Prostate gland (tissue), 2 donors: ENCODE measurements around the gene SPG11. TPM values are rescaled to one million over a fixed set of nuclear protein-coding genes. Genes with fewer than 3 reads are reported as not detected.
"Not testable (repeated sequence)": the region's sequence is repeated elsewhere in the genome, so short reads cannot be mapped to it uniquely, and the experiment has no call there.

Experiments
- DNase-seq: peaks from one replicate; pipeline ENCODE4 v3.0.0-alpha.2; 2019; ENCODE audit warnings: low spot score
- H3K27ac ChIP-seq, 2 donors: fragments of 200-600 bp; sonication (generic); 2 replicates each; pipeline ENCODE4 v1.5.1; 2017 to 2019
- H3K27me3 ChIP-seq: fragments of 200-600 bp; sonication (generic); replicated peaks from 2 replicates; pipeline ENCODE4 v1.5.1; 2019; ENCODE audit not compliant: insufficient read depth
- H3K36me3 ChIP-seq, 2 donors: fragments of 200-600 bp; sonication (generic); 1 replicate in 1 of 2; 2 replicates in 1 of 2; pipeline versions ENCODE4 v1.5.1 to v1.8.1; 2017 to 2019
- H3K4me1 ChIP-seq: fragments of 200-600 bp; sonication (generic); replicated peaks from 2 replicates; pipeline ENCODE4 v1.5.1; 2019
- H3K4me3 ChIP-seq, 2 donors: fragments of 200-600 bp; sonication (generic); 2 replicates each; pipeline ENCODE4 v1.5.1; 2017 to 2019
- H3K9me3 ChIP-seq: fragments of 200-600 bp; sonication (generic); 2 replicates; pipeline ENCODE4 v1.5.1; 2017
- POLR2A ChIP-seq: fragments of 450-650 bp; IDR thresholded peaks from one replicate; pipeline ENCODE4 v1.6.1; 2016; ENCODE audit warnings: antibody characterized with exemption, mild to moderate bottlenecking
- POLR2AphosphoS5 ChIP-seq: sonication (generic); formaldehyde crosslinking; IDR thresholded peaks from one replicate; pipeline ENCODE4 v1.6.1; 2017; ENCODE audit warnings: antibody characterized with exemption
- WGBS: methylation state at CpG from one replicate; pipeline ENCODE4 v1.1.5; 2018; 5-methylcytosine and 5-hydroxymethylcytosine counted together
- intact Hi-C: fragments of 100-400 bp; cut with DNase I; formaldehyde crosslinking; loops from one replicate; pipeline ENCODE4 v1.14.2; 2022
- total RNA-seq, 2 donors: library from RNA; depleted of rRNA; stranded (reverse); fragments of >200 nt; gene quantifications; one replicate each; pipeline ENCODE4 v1.1.0, GENCODE V29; 2016
- TF ChIP-seq, protein P1 (sequence below), 4 experiments: fragments of 200-600 bp in 2 of 4; fragments of 450-650 bp in 2 of 4; sonication (generic) in 2 of 4; IDR thresholded peaks; 1 replicate in 3 of 4; 2 replicates in 1 of 4; pipeline ENCODE4 v1.5.1; 2016 to 2019; ENCODE audit warnings: antibody characterized with exemption in 4 of 4, mild to moderate bottlenecking in 2 of 4, moderate library complexity in 2 of 4

The SPG11 gene
- total RNA-seq, 2 donors from 2014 or later = 86.2 to 93.7 TPM

GRCh38 chr15:44565387-44566154 lies 97.9 kb downstream of the SPG11 start:
- Histone ChIP-seq H3K4me3 (no peak overlapping the region), H3K4me1 (no peaks in the 10 kb centered on the region), H3K36me3 (peaks cover 15 to 26% of the 10 kb centered on the region in 2 donors), H3K9me3 (no peaks in the 10 kb centered on the region), H3K27me3 (no peaks in the 10 kb centered on the region), H3K27ac (no peak overlapping the region)
- intact Hi-C loops = no loop called here
- WGBS = 94% methylated on average over 8 of the region's 8 CpGs
- TF ChIP-seq POLR2AphosphoS5 = no peak
- TF ChIP-seq, protein P1, sequence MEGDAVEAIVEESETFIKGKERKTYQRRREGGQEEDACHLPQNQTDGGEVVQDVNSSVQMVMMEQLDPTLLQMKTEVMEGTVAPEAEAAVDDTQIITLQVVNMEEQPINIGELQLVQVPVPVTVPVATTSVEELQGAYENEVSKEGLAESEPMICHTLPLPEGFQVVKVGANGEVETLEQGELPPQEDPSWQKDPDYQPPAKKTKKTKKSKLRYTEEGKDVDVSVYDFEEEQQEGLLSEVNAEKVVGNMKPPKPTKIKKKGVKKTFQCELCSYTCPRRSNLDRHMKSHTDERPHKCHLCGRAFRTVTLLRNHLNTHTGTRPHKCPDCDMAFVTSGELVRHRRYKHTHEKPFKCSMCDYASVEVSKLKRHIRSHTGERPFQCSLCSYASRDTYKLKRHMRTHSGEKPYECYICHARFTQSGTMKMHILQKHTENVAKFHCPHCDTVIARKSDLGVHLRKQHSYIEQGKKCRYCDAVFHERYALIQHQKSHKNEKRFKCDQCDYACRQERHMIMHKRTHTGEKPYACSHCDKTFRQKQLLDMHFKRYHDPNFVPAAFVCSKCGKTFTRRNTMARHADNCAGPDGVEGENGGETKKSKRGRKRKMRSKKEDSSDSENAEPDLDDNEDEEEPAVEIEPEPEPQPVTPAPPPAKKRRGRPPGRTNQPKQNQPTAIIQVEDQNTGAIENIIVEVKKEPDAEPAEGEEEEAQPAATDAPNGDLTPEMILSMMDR (IDR thresholded peaks at IDR 0.05) = no peak
- no peak for TF ChIP-seq POLR2A
- no peak for DNase-seq

DNA sequence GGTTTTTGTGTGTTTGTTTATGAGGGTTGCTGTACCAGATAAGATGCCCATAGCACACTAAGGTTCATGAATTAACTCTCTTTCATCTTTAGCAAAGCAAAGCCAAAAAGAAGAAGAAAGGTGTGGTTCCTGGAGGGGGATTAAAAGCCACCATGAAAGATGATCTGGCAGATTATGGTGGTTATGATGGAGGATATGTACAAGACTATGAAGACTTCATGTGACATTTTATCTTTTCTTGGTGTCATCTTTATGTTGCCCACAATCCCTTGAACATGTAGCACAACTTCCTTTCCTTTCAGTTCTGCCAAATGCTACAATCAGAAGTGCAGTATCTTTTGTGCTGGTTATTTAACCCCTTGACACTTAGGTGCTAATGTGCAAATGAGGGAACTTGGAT lies 102.5 kb downstream of the SPG11 start:
- H3K36me3 ChIP-seq = peaks cover 14 to 15% of the 10 kb centered on the region in 2 donors
- intact Hi-C loops, H3K4me1 ChIP-seq, H3K27ac ChIP-seq, H3K9me3 ChIP-seq, DNase-seq, H3K4me3 ChIP-seq, H3K27me3 ChIP-seq: not testable (repeated sequence)

DNA sequence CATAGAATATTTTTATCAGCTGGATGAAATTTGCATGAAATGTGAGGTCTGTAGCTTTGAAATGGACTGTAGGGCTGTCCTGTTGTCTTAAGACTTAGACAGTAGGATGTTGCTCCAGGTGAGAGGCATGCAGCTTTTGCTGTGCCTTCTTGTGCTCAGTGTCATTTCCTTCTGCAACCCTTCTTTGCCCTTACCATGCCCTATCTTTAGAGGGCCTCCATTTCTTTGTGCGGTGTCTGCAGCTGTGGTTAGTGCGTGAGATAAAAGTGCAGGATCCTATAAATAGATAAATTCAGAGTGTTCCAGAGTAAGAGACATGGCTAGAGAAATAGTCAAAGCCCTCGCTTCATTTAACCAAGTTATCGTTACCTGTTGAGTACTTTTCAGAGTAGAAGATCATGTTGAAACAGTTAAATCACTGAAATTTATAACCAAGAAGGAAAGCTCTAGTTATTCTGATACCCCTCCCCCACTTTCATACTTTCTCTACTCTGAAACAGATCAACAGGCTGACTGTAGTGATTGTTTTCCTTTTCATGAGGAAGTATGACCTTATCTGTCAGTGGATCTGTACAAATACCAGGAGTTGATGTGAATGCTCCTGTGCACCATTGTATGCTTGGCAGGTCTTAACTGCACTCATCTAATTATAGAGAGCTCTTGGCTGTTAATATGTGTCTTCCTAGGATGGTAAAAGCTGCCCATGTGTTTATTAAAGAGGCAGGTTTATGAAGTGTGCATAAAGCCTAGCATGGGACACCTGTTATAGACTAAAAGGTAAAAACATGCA lies 108.3 kb downstream of the SPG11 start:
- WGBS = 55% methylated on average over 4 of the region's 4 CpGs
- TF ChIP-seq POLR2A = no peak
- TF ChIP-seq, protein P1 (IDR thresholded peaks at IDR 0.05) = no peak
- TF ChIP-seq POLR2AphosphoS5 = peak; percentile 51

DNA sequence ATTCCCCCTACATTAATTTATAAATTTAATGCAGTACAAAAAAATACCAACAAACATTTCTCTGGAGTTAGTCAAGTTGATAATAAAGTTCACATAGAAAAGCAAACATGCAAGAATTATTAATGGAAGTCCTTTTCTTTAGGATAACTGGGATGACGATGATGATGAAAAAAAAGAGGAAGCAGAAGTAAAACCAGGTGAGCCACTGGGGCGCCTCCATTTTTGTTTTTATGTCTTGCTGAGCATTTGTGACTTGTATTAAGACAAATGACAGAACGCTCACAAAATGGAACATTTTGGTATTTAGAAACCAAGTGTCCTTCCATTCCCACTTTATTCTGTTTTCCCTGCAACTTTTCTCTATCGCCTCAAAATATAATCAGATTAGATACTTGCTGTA lies 112.7 kb downstream of the SPG11 start:
- intact Hi-C loops = no loop called here
- Histone ChIP-seq H3K27ac (no peak overlapping the region), H3K9me3 (no peaks in the 10 kb centered on the region), H3K4me1 (no peaks in the 10 kb centered on the region), H3K4me3 (no peak overlapping the region), H3K27me3 (no peaks in the 10 kb centered on the region), H3K36me3 (no peaks in the 10 kb centered on the region)
- TF ChIP-seq, protein P1 (IDR thresholded peaks at IDR 0.05) = no peak
- TF ChIP-seq POLR2A (no peak), POLR2AphosphoS5 (no peak)
- WGBS = 95% methylated on average over 4 of the region's 4 CpGs
- no peak for DNase-seq

More for the DNA sequence above, 108.3 kb downstream of the SPG11 start:
- H3K9me3 ChIP-seq = no peaks in the 10 kb centered on the region
- DNase-seq = no peak
- no peaks in the 10 kb centered on the region for H3K4me1 ChIP-seq
- H3K27me3 ChIP-seq = no peaks in the 10 kb centered on the region
- peak overlapping the region; percentile 3 to 36 for H3K27ac ChIP-seq
- peaks cover 0 to 5% of the 10 kb centered on the region in 2 donors for H3K36me3 ChIP-seq
- intact Hi-C loops = no loop called here
- H3K4me3 ChIP-seq = no peak overlapping the region

- TF ChIP-seq, protein P1 (IDR thresholded peaks at IDR 0.05) = peak in 2 of 4 experiments; percentile 5 to 33
- TF ChIP-seq POLR2AphosphoS5 (no peak), POLR2A (no peak)
- 37% methylated on average over 3 of the region's 3 CpGs for WGBS
These were observed 113.2 kb downstream of the SPG11 start for GRCh38 chr15:44550256-44550655.

GRCh38 chr15:44549152-44549551 lies 114.3 kb downstream of the SPG11 start:
- intact Hi-C loops, H3K4me3 ChIP-seq, H3K27ac ChIP-seq, H3K9me3 ChIP-seq, DNase-seq, H3K36me3 ChIP-seq, H3K4me1 ChIP-seq, H3K27me3 ChIP-seq: not testable (repeated sequence)
- 98% methylated on average over 9 of the region's 9 CpGs for WGBS

More at GRCh38 chr15:44550256-44550655, 113.2 kb downstream of the SPG11 start:
- Histone ChIP-seq H3K36me3 (no peaks in the 10 kb centered on the region), H3K4me3 (no peak overlapping the region), H3K27me3 (no peaks in the 10 kb centered on the region), H3K27ac (no peak overlapping the region), H3K4me1 (no peaks in the 10 kb centered on the region), H3K9me3 (no peaks in the 10 kb centered on the region)
- intact Hi-C loops = no loop called here
- no peak for DNase-seq
